ENCODE results near the gene OR6C75.
A peak's percentile ranks its signal among the peaks of the same experiment; 100 is the strongest.
"Not testable (repeated sequence)": the region's sequence is repeated elsewhere in the genome, so short reads cannot be mapped to it uniquely, and the experiment has no call there.

Gene OR6C75

DNA sequence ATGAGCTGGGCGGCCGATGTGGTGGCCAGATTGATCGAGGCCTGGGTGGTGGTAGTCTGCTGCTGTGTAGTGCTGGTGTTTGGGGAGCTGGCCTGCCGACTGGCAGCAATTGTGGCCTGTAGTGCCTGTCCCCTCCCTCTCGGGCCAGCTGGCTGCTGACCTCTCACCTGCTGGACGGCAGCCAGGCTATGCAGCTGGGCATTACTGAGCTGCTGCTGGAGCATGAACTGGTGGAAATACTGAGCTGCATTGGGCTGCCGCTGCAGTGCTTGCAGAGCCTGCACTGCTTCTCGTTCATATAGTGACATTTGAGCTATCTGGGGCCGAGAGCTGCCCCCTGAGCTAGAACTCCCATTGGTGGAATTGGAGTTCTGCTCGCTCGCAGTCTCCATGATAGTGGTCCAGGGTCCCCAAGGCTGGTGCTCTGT lies 51.6 kb downstream of the OR6C75 start:
- not testable (repeated sequence) for H3K56ac ChIP-seq (ENCODE audit: low read length); H3K9ac ChIP-seq (ENCODE audit: low read length); H4K8ac ChIP-seq (ENCODE audit: low read depth, low read length); H3K4ac ChIP-seq (ENCODE audit: low read depth, low read length); H2BK15ac ChIP-seq (replicated peaks; ENCODE audit: low read depth); H3K4me2 ChIP-seq (ENCODE audit: low read length); H2AK5ac ChIP-seq (ENCODE audit: low read length); H3K79me1 ChIP-seq (ENCODE audit: low read length); H3K4me3 ChIP-seq (ENCODE audit: low read length); H3K18ac ChIP-seq (ENCODE audit: low read length); H3K79me2 ChIP-seq (ENCODE audit: control insufficient read depth, insufficient read depth, low read length); H3K27ac ChIP-seq (ENCODE audit: low read depth, low read length); H4K5ac ChIP-seq (ENCODE audit: low read length); H3K4me1 ChIP-seq (ENCODE audit: control insufficient read depth, low read depth, low read length); H2BK5ac ChIP-seq (ENCODE audit: low read length); H3K27me3 ChIP-seq (ENCODE audit: insufficient read depth, low read length, poor library complexity); H3K36me3 ChIP-seq (ENCODE audit: control insufficient read depth, insufficient read depth, low read length); H3K23ac ChIP-seq (ENCODE audit: low read length); H2BK120ac ChIP-seq (ENCODE audit: low read depth, low read length)
- no CpG with 5 or more reads among the region's 11 CpGs for WGBS (ENCODE audit: extremely low coverage, insufficient coverage, low lambda C conversion rate)
- DNase-seq, result peak; percentile 13

DNA sequence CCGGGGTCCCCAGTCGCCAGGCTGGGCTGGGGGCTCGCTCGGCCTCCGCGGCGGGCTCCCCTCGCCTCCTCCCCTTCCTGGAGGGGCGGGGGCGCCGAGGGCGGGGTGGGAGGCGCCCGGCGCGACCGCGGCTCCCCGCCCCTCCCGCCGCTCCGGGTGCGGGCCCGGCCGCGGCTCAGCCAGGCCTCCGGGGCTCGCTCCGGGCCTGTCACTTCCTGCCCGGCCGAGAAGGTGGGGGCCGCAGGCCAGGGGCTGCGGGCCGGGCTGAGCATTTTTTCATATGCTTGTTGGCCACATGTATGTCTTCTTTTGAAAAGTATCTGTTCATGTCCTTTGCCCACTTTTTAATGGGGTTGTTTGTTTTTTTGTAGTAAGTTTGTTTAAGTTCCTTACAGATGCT lies 52.1 kb downstream of the OR6C75 start:
- H3K79me1 ChIP-seq (ENCODE audit: low read length); H3K79me2 ChIP-seq (ENCODE audit: control insufficient read depth, insufficient read depth, low read length); H3K36me3 ChIP-seq (ENCODE audit: control insufficient read depth, insufficient read depth, low read length); H3K27ac ChIP-seq (ENCODE audit: low read depth, low read length); H3K4me1 ChIP-seq (ENCODE audit: control insufficient read depth, low read depth, low read length); H4K8ac ChIP-seq (ENCODE audit: low read depth, low read length); H3K18ac ChIP-seq (ENCODE audit: low read length); H3K4me2 ChIP-seq (ENCODE audit: low read length); H4K5ac ChIP-seq (ENCODE audit: low read length); H2BK5ac ChIP-seq (ENCODE audit: low read length); H3K9ac ChIP-seq (ENCODE audit: low read length); H3K23ac ChIP-seq (ENCODE audit: low read length); H3K27me3 ChIP-seq (ENCODE audit: insufficient read depth, low read length, poor library complexity); H2BK120ac ChIP-seq (ENCODE audit: low read depth, low read length); DNase-seq; H2BK15ac ChIP-seq (replicated peaks; ENCODE audit: low read depth); H3K4me3 ChIP-seq (ENCODE audit: low read length); H3K4ac ChIP-seq (ENCODE audit: low read depth, low read length); H2AK5ac ChIP-seq (ENCODE audit: low read length); H3K56ac ChIP-seq (ENCODE audit: low read length): not testable (repeated sequence)
- WGBS (ENCODE audit: extremely low coverage, insufficient coverage, low lambda C conversion rate), result no CpG with 5 or more reads among the region's 34 CpGs

DNA sequence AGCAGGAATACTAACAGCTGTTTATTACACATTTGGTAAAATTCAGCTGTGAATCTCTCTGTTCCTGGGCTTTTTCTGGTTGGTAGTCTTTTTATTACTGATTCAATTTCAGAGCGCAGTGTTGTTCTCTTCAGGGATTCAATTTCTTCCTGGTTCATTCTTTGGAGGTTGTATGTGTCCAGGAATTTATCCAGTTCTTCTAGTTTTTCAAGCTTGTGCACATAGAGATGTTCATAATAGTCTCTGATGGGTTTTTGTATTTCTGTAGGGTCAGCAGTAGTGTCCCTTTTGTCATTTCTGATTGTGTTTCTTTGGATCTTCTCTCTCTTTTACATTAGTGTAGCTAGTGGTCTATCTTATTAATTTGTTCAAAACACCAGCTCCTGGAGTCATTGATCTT lies 54.2 kb downstream of the OR6C75 start:
- Histone ChIP-seq H2BK120ac (ENCODE audit: low read depth, low read length) (no peak overlapping the region), H3K18ac (ENCODE audit: low read length) (no peak overlapping the region), H3K27me3 (ENCODE audit: insufficient read depth, low read length, poor library complexity) (no peaks in the 10 kb centered on the region), H4K5ac (ENCODE audit: low read length) (no peak overlapping the region), H3K4me1 (ENCODE audit: control insufficient read depth, low read depth, low read length) (no peaks in the 10 kb centered on the region), H3K36me3 (ENCODE audit: control insufficient read depth, insufficient read depth, low read length) (no peaks in the 10 kb centered on the region), H3K9ac (ENCODE audit: low read length) (no peak overlapping the region), H3K23ac (ENCODE audit: low read length) (no peak overlapping the region), H2BK15ac (replicated peaks; ENCODE audit: low read depth) (no peak overlapping the region), H2BK5ac (ENCODE audit: low read length) (no peak overlapping the region), H3K4ac (ENCODE audit: low read depth, low read length) (no peak overlapping the region), H3K56ac (ENCODE audit: low read length) (no peak overlapping the region), H4K8ac (ENCODE audit: low read depth, low read length) (no peak overlapping the region), H3K4me3 (ENCODE audit: low read length) (no peak overlapping the region), H2AK5ac (ENCODE audit: low read length) (no peak overlapping the region), H3K79me2 (ENCODE audit: control insufficient read depth, insufficient read depth, low read length) (no peaks in the 10 kb centered on the region), H3K79me1 (ENCODE audit: low read length) (no peaks in the 10 kb centered on the region), H3K27ac (ENCODE audit: low read depth, low read length) (no peak overlapping the region), H3K4me2 (ENCODE audit: low read length) (no peak overlapping the region)
- no CpG with 5 or more reads among the region's 1 CpG for WGBS (ENCODE audit: extremely low coverage, insufficient coverage, low lambda C conversion rate)
- DNase-seq, result no peak

Data from mesendoderm (in vitro differentiated cells).